ENCODE measurements around the gene TMEM171.

DNA sequence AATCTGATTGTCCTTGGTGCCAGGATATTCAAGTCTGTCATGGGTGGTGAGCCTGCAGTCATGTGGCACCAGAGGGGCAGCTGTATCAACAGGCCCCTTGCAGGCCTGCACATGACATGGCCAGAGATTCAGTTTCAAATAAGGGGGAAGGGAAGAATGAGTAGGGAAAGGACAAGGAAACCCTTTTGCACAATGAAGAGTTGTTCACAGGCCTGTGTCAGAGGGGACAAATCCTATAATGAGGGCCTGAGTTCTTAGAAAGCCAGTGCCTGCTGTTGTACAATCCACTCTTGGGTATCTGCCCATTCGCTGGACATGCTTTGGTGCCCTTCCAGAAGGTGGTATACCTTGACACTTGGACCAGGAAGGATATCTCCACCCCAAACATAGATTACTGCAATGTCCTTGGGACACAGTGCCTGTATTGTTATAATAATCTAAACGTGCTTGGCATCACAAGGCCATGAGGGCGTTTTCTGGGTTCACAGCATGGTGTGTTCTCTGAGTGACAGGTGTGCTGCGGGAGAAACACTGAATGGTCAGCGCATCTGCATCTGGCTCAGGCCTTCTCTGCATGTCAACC, 1.9 kb upstream of the TMEM171 start:
- TF ChIP-seq, protein P1, sequence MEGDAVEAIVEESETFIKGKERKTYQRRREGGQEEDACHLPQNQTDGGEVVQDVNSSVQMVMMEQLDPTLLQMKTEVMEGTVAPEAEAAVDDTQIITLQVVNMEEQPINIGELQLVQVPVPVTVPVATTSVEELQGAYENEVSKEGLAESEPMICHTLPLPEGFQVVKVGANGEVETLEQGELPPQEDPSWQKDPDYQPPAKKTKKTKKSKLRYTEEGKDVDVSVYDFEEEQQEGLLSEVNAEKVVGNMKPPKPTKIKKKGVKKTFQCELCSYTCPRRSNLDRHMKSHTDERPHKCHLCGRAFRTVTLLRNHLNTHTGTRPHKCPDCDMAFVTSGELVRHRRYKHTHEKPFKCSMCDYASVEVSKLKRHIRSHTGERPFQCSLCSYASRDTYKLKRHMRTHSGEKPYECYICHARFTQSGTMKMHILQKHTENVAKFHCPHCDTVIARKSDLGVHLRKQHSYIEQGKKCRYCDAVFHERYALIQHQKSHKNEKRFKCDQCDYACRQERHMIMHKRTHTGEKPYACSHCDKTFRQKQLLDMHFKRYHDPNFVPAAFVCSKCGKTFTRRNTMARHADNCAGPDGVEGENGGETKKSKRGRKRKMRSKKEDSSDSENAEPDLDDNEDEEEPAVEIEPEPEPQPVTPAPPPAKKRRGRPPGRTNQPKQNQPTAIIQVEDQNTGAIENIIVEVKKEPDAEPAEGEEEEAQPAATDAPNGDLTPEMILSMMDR (IDR thresholded peaks at IDR 0.05): no peak
- TF ChIP-seq POLR2AphosphoS5 (IDR thresholded peaks at IDR 0.05) (peak in 2 of 3 donors; percentile 39 to 75), POLR2A (IDR thresholded peaks at IDR 0.05) (no peak)
